Keratinocyte (primary cell): ENCODE results near the gene PTPN18. TPM values are rescaled to one million over a fixed set of nuclear protein-coding genes. Genes with fewer than 3 reads are reported as not detected.

ENCODE experiments used
- DNase-seq: peaks from one replicate; pipeline ENCODE4 v3.0.0-alpha.2; 2011; ENCODE audit warnings: low read depth, missing footprints, low spot score
- FAIRE-seq: peaks from 2 replicates; lab custom pipeline; 2011; peaks lifted over from hg19 to GRCh38; lab: Jason Lieb, UNC
- H2AFZ ChIP-seq: 2 replicates; pipeline ENCODE4 v1.6.0; 2012; ENCODE audit warnings: low read length, control low read depth, inconsistent platforms; ENCODE audit not compliant: control insufficient read depth
- H3K27ac ChIP-seq: 2 replicates; pipeline ENCODE4 v1.5.1; 2011; ENCODE audit warnings: low read length; ENCODE audit not compliant: control insufficient read depth, insufficient read depth
- H3K27me3 ChIP-seq: 3 replicates; pipeline ENCODE4 v1.6.0; 2011; ENCODE audit warnings: low read length; ENCODE audit not compliant: control insufficient read depth, insufficient read depth; ENCODE audit errors: extremely low read depth
- H3K36me3 ChIP-seq, 2 experiments: 2 replicates in 1 of 2; 3 replicates in 1 of 2; pipeline ENCODE4 v1.5.1; 2011; ENCODE audit warnings: low read length in 2 of 2, mild to moderate bottlenecking in 1 of 2; ENCODE audit not compliant: control insufficient read depth in 2 of 2, insufficient read depth in 2 of 2; ENCODE audit errors: extremely low read depth in 1 of 2
- H3K4me1 ChIP-seq: 3 replicates; pipeline ENCODE4 v1.5.1; 2011; ENCODE audit warnings: low read length; ENCODE audit not compliant: control insufficient read depth, insufficient read depth; ENCODE audit errors: extremely low read depth
- H3K4me2 ChIP-seq: 3 replicates; pipeline ENCODE4 v1.6.0; 2011; ENCODE audit warnings: low read depth, low read length; ENCODE audit not compliant: control insufficient read depth, insufficient read depth; ENCODE audit errors: extremely low read depth
- H3K4me3 ChIP-seq, 3 experiments: fragments of 200-600 bp in 1 of 3; sonication (generic) in 1 of 3; 2 replicates in 2 of 3; 3 replicates in 1 of 3; pipeline ENCODE4 v1.5.1; 2011 to 2016; ENCODE audit warnings: low read length in 3 of 3, mild to moderate bottlenecking in 3 of 3, control low read depth in 2 of 3, inconsistent platforms in 1 of 3, low read depth in 1 of 3, mixed read lengths in 1 of 3, mixed run types in 1 of 3, moderate library complexity in 1 of 3; ENCODE audit not compliant: control insufficient read depth in 2 of 3, insufficient read depth in 2 of 3; ENCODE audit errors: extremely low read depth in 1 of 3
- H3K79me2 ChIP-seq: 2 replicates; pipeline ENCODE4 v1.6.0; 2012; ENCODE audit warnings: low read length; ENCODE audit not compliant: control insufficient read depth, insufficient read depth
- H3K9ac ChIP-seq: 3 replicates; pipeline ENCODE4 v1.6.0; 2011; ENCODE audit warnings: low read length; ENCODE audit not compliant: control insufficient read depth, insufficient read depth; ENCODE audit errors: extremely low read depth
- H3K9me1 ChIP-seq: 3 replicates; pipeline ENCODE4 v1.6.0; 2011; ENCODE audit warnings: low read length; ENCODE audit not compliant: control insufficient read depth, insufficient read depth; ENCODE audit errors: extremely low read depth
- H3K9me3 ChIP-seq: 2 replicates; pipeline ENCODE4 v1.5.1; 2012; ENCODE audit warnings: low read depth, low read length; ENCODE audit not compliant: control insufficient read depth
- H4K20me1 ChIP-seq: 3 replicates; pipeline ENCODE4 v1.6.0; 2011; ENCODE audit warnings: low read length; ENCODE audit not compliant: control insufficient read depth, insufficient read depth; ENCODE audit errors: extremely low read depth
- CTCF ChIP-seq, 3 experiments: IDR thresholded peaks in 1 of 3; conservative IDR thresholded peaks in 1 of 3; optimal IDR thresholded peaks in 1 of 3; 2 replicates in 2 of 3; 3 replicates in 1 of 3; pipeline versions ENCODE3 to v1.5.1; 2011; ENCODE audit warnings: low read length in 3 of 3, mild to moderate bottlenecking in 3 of 3, moderate library complexity in 2 of 3, control low read depth in 1 of 3, inconsistent platforms in 1 of 3; ENCODE audit not compliant: insufficient read depth in 2 of 3; ENCODE audit errors: extremely low read depth in 1 of 3
- EZH2 ChIP-seq: IDR thresholded peaks from one replicate; pipeline ENCODE4 v1.6.1; 2012; ENCODE audit warnings: inconsistent platforms, mild to moderate bottlenecking, low read length, moderate library complexity
- dilution Hi-C: fragments of 300-500 bp; cut with MboI; formaldehyde crosslinking; loops from one replicate; pipeline ENCODE4 v1.7.0; 2020; ENCODE audit warnings: low sequenced_read_pairs; ENCODE audit not compliant: extremely low pct_ligation_motif_present
- polyA plus RNA-seq, 5 experiments: library from polyadenylated mRNA; depleted of rRNA in 3 of 5; stranded (reverse) in 3 of 5; stranded (forward) in 1 of 5; unstranded in 1 of 5; fragments of >200 nt; gene quantifications; 1 replicate in 1 of 5; 2 replicates in 3 of 5; 3 replicates in 1 of 5; pipeline versions ENCODE4 v1.2.1 to v1.2.3, GENCODE V29; 2011 to 2012; ENCODE audit warnings: missing spikeins in 2 of 5, low read depth in 1 of 5, low replicate concordance in 1 of 5

Gene PTPN18
- polyA plus RNA-seq, 1 donor (not counting 4 experiments of a cell fraction or from before 2014, with no cell fraction given) = 9.6 TPM

GRCh38 chr2:130387071-130387400 lies 31.2 kb downstream of the PTPN18 start:
- H3K4me3 ChIP-seq = no peak overlapping the region
- H3K9me3 ChIP-seq = no peaks in the 10 kb centered on the region
- H4K20me1 ChIP-seq = no peaks in the 10 kb centered on the region
- H3K36me3 ChIP-seq = no peaks in the 10 kb centered on the region
- no peaks in the 10 kb centered on the region for H3K27me3 ChIP-seq
- no peak overlapping the region for H2AFZ ChIP-seq
- DNase-seq (no peak), FAIRE-seq (no peak)
- H3K4me1 ChIP-seq = peaks cover 3% of the 10 kb centered on the region
- no peak overlapping the region for H3K27ac ChIP-seq
- no peaks in the 10 kb centered on the region for H3K79me2 ChIP-seq
- no peak overlapping the region for H3K4me2 ChIP-seq
- dilution Hi-C loops = no loop called here
- no peak for TF ChIP-seq CTCF (optimal IDR thresholded peaks at IDR 0.05 in 1 of 3, IDR thresholded peaks at IDR 0.05 in 1 of 3, conservative IDR thresholded peaks at IDR 0.05 in 1 of 3; ENCODE audit: extremely low read depth in 1 of 3, insufficient read depth in 2 of 3, low read length in 3 of 3)
- TF ChIP-seq EZH2 = no peak
- no peaks in the 10 kb centered on the region for H3K9me1 ChIP-seq
- no peak overlapping the region for H3K9ac ChIP-seq

DNA sequence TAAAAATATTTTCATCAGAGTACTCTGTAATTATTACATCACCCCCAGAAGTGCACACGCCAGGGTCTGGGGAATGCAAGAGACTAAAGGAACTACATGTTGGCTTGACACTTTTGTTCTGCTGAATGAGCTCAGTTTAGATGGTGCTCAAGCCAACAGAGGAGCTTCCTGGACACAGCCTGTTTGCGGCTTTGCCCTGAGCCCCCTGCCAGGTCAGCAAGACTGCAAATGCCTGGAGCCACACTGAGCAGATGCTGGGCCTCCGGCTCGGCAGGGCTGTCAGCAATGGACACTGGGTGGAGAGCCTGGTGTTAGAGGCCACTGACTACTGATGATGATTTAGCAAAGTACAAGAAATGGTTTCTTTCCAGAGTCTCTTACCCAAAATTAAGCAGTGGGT lies 31.9 kb downstream of the PTPN18 start:
- peaks cover 3% of the 10 kb centered on the region for H3K4me1 ChIP-seq
- H3K79me2 ChIP-seq = no peaks in the 10 kb centered on the region
- H3K9me3 ChIP-seq = no peaks in the 10 kb centered on the region
- H3K4me3 ChIP-seq = no peak overlapping the region
- dilution Hi-C loops = no loop called here
- no peaks in the 10 kb centered on the region for H3K9me1 ChIP-seq
- TF ChIP-seq CTCF (optimal IDR thresholded peaks at IDR 0.05 in 1 of 3, IDR thresholded peaks at IDR 0.05 in 1 of 3, conservative IDR thresholded peaks at IDR 0.05 in 1 of 3; ENCODE audit: extremely low read depth in 1 of 3, insufficient read depth in 2 of 3, low read length in 3 of 3) (no peak), EZH2 (no peak)
- no peak overlapping the region for H2AFZ ChIP-seq
- FAIRE-seq = no peak
- no peaks in the 10 kb centered on the region for H4K20me1 ChIP-seq
- no peak overlapping the region for H3K9ac ChIP-seq
- H3K27ac ChIP-seq = no peak overlapping the region
- no peaks in the 10 kb centered on the region for H3K27me3 ChIP-seq
- no peak for DNase-seq
- H3K36me3 ChIP-seq = no peaks in the 10 kb centered on the region
- no peak overlapping the region for H3K4me2 ChIP-seq
